GM21526 (cell line): ENCODE measurements around the gene ANKK1.

ENCODE experiments used
- ATAC-seq: cut with Tn5 transposase; IDR thresholded peaks from one replicate; pipeline ENCODE4 v1.9.1; 2021; ENCODE audit warnings: moderate library complexity; ENCODE audit not compliant: unreplicated experiment, low FRiP score

Gene ANKK1

GRCh38 chr11:113387605-113388211, at the start of gene ANKK1:
ANKK1 (plus strand) TSS chr11:113387779; CDS start chr11:113387885, 106 bp downstream.
- no peak for ATAC-seq

DNA sequence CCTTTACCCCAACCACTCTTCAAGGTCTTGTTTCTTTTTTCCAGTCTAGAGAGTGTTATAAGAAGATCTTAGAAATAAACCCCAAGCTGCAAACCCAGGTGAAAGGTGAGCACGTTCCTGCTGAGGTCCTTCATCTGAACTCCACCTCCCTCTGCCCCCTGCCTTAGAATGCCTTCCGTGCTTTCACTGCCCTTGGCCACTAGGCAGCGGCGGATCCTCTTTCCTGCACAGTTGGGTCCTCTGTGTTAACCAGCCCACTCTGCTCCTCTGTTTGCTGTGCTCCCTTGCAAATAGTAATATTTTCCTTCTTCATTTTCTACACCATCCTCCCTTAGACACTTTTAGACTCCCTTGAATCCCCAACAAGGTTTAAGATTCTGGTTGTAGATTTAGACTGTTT, 48.8 kb upstream of the ANKK1 start:
- no peak for ATAC-seq

DNA sequence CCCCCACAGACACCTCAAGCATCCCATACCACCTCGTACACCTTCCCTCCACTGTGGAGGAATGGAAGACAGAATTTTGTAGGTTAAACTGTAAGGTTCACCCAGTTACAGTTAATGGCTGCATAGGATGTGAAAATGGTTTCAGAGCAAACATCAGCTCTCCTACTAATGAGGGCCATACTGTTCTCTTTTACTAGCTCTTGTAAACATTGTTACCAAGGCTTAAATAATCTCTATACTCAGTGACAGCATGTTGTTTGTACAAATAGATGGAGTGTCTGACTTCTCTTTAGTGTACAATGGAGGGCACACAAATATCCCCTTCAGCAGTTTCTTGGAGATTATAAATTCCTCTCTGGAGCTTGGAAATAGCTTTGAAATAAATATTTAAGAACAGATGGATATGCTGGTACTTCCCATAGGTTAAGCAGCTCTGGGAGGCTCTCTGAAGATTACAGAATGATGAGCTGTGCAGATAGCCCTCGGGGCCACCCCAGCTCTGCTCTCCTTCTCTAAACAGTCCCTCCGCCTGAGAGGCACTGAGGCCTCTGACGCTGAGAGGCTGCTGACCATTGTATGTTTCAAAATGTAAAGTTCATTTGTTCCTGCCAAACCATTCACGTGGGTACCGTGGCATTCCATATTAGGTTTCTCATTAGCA, 47.5 kb upstream of the ANKK1 start:
- no peak for ATAC-seq

- ATAC-seq = no peak
Measured at GRCh38 chr11:113341388-113342165, 46.0 kb upstream of the ANKK1 start.

DNA sequence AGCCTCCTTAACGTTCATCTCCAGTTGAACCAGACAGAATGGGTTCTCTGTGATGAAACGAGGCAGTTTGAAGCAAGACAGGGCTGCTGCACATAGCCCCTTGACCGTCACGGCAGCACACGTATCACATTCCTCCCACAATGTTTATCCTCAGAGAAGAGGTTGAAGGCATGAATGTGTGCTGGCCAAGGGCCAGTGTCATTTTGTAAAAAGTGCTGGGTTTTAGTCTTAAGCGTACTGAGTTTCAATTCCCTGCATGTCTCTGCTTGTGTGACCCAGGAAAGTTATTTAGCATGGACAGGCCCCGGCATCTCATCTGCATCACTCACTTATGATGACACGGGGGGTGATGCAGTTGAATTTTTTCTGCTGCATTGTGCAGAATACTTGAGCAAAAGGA, 41.6 kb upstream of the ANKK1 start:
- ATAC-seq = no peak

DNA sequence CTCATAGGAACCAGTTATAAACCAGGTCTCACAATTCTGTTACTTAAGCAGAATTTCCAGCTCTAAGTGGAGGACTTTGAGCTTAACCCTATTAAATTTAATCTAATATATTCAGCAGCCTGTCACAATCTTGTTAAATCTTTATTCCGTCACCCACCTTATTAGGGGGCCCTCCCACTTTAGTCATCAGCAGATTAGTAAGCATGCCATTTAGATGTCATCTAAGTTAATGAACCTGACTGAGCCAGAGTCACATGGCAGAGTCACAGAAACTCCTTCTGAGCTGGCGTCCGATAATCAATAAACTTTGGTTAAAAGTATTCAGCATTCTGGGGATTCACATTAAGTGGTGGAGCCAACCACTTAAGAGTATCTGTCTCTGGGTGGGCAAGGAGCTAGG, 38.1 kb upstream of the ANKK1 start:
- ATAC-seq = no peak

GRCh38 chr11:113350336-113351067, 37.1 kb upstream of the ANKK1 start:
- ATAC-seq = no peak

DNA sequence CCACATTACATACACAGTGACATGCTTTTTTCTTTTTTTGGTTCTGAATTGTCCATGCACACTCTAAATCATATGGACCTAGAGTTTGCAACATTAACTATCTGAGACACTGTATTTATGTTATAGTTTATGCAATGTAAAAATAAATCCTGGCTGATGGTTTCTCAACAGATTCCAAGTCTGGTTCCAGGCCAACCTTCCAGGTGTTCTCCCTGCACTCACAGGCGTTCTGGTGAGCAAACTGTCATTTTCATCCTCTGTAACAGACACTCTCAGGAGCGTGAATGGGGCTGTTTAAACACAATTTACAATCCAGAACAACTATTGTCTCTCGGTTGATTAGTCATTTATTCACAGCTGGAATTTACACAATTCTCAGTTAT, 36.5 kb upstream of the ANKK1 start:
- ATAC-seq = no peak

DNA sequence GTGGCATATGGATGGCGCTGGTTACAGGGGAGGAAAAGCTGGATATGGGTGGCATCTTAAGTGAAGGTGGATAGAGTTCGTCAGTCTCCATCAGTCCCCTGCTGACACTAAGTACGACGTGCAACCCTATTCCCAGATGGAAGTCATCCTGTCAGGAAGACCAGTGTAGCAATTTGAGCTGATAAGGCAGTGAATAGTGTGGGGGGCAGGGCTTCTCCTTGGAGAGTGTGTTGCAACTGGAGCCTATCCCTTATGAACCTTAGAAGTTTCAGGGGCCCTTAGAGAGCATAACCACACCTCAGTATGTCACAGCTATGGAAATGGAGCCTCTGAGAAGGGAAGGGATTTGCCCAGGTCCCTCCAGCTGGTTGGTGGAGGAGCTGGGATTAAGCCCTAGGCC, 36.1 kb upstream of the ANKK1 start:
- no peak for ATAC-seq

DNA sequence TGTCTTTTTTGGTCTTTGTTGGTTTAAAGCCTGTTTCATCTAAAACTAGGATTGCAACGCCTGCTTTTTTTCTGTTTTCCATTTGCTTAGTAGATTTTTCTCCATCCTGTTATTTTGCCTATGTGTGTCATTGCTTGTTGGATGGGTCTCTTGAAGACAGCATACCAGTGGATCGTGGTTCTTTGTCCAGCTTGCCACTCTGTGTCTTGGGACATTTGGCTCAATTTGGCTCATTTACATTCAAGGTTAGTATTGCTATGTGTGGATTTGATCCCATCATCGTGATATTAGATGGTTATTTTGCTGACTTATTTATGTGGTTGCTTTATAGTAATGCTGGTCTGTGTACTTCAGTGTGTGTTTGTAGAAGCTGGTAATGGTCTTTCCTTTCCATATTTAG, 31.4 kb upstream of the ANKK1 start:
- ATAC-seq = no peak

DNA sequence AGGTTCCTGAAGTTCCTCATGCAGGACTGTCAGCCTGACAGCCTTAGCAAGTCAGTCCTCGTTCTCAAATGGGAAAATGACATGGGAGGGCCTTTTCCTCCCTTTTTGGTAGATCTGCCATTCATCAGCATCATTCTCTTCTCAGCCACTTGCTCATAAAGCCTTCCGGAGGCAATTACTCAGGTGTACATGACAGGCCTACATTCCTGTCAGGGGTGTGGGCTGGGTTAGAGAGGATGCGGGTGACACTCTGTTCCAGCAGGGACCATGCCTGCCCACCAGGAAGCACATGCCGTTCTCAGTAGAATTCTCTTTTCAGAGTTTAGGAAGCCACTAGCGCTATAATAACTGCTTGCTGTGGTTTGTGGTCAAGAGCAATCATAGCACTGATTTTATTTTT, 24.2 kb upstream of the ANKK1 start:
- ATAC-seq = no peak

- no peak for ATAC-seq
Measured at GRCh38 chr11:113363996-113364641, 23.5 kb upstream of the ANKK1 start.

DNA sequence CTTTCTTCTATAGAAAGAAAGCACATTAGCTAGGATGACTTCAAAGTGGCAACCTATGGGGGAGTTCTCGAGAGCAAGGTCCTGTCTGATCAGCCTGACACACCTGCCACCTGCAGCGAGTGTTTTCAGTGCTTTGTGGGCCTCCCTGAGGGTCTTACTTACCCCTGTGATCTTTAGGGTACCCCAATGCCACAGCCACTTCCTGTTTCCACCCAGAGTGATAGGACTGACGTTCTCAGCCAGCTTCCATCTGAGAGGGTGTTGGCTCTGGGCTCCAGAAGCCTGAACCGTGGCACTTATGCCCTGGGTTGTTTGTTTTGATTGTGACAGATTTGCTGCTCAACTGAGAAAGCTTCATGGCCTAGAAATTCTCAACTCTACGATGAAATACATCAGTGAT, 21.7 kb upstream of the ANKK1 start:
- no peak for ATAC-seq

- ATAC-seq = no peak
Measured at GRCh38 chr11:113369411-113369810, 18.2 kb upstream of the ANKK1 start.

- ATAC-seq = no peak
Measured at GRCh38 chr11:113370634-113371033, 16.9 kb upstream of the ANKK1 start.

DNA sequence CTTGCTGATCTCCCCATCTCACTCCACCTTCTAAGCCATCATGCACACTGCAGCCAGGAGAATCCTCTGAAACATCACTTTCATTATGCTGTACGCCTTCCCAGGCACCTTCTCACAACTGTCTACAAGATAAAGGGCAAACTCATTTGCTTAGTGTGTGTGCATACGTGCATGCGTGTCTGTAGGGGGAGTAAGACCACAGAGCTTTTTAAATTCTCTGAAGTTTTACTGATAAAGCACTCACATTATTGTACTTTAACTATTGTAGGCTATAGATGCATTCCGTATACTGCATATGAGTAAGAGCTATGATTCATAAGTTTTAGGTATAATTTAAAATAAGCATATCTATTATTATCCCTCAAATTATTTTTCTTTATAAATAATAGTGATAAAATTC, 15.3 kb upstream of the ANKK1 start:
- no peak for ATAC-seq

DNA sequence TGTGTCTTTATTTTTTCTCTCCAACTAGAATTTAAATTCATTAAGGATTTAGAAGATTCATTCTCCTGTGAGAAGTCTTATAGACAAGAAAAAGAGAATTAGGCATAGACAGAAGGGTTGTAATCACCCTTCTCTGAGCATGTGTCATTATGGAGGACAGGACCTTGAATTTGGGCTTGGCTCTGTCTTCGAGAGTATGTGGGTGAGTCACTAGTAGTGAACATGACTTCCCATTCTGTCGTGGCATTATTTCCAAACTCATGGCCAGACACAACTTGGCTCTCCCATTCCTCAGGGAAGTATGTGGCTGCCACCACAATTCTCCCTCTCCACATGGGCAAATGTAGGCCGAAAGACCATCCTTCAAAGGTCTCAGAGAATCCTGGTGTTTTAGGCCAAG, 14.3 kb upstream of the ANKK1 start:
- ATAC-seq = no peak

- no peak for ATAC-seq
Measured at GRCh38 chr11:113373981-113374560, 13.5 kb upstream of the ANKK1 start.

DNA sequence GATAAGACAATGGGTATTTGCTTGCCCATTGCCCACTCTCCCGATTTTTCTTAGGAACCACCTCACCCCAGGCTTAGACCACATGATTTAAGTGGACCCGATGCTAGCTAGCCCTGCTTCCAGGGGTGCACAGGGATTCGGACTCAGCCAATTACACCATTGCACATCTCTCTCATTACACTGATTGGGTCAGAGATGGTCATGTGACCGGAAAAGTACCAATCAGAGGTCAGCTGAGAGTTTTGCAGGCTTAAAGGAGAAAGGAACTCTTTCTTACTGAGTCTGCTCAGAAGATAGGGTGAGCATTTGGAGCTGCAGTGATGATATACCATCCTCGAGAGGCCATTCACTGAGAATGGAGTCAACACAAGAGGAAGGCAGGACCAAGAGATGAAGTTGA, 12.2 kb upstream of the ANKK1 start:
- ATAC-seq = no peak

DNA sequence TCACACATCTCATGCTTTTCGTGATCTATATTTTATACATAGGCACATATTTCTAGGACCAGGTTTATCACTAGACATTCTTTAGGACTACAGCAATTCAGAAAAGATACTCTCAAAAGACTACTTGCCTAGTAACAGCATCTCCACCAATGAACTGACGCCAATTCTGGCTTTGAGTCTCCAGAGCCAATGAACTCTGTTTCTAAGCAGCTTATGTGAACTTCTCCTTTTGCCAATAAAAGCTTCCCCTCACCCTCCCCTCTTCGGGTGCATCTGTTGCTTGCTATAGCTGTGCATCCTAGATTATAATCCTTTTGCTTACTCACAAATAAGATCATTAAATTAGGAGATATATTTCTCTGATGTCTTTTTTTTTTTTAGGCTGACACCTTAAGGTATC, 11.4 kb upstream of the ANKK1 start:
- ATAC-seq = no peak
